OCI-LY7 (cell line): ENCODE data around the gene SRD5A2. TPM values are rescaled to one million over a fixed set of nuclear protein-coding genes. Genes with fewer than 3 reads are reported as not detected.

Experiments used
- BruUV-seq: library from RNA; stranded (reverse); fragments of 400-500 nt; replicated peaks from 2 replicates; lab custom pipeline; 2021; lab: Mats Ljungman, UMichigan
- CTCF ChIA-PET: fragments of 300-600 bp; sonication (Branson Sonifier 250); formaldehyde crosslinking; loops from one replicate; lab custom pipeline; 2022; ENCODE audit warnings: antibody characterized with exemption; ENCODE audit not compliant: unreplicated experiment; lab: Charles Lee
- POLR2A ChIA-PET: fragments of 300-600 bp; sonication (Branson Sonifier 250); formaldehyde crosslinking; loops from one replicate; lab custom pipeline; 2022; ENCODE audit warnings: antibody characterized with exemption; lab: Charles Lee
- DNase-seq: peaks from one replicate; pipeline ENCODE4 v3.0.0-alpha.2; 2015; ENCODE audit warnings: low spot score
- H2AFZ ChIP-seq: fragments of 200-600 bp; sonication (generic), shearing (Covaris generic); 2 replicates; pipeline ENCODE4 v1.6.1; 2014; ENCODE audit warnings: mild to moderate bottlenecking, antibody characterized with exemption, low read length, moderate library complexity
- H3K27ac ChIP-seq: fragments of 200-600 bp; sonication (generic); 2 replicates; pipeline ENCODE4 v1.5.1; 2014; ENCODE audit warnings: mixed run types, low read depth, mild to moderate bottlenecking, moderate library complexity, low read length, inconsistent platforms; ENCODE audit not compliant: poor library complexity, severe bottlenecking
- H3K36me3 ChIP-seq: fragments of 200-600 bp; sonication (generic); 2 replicates; pipeline ENCODE4 v1.6.1; 2014; ENCODE audit warnings: mild to moderate bottlenecking, antibody characterized with exemption, low read length, moderate library complexity, mixed read lengths; ENCODE audit not compliant: insufficient read depth
- H3K4me1 ChIP-seq: fragments of 200-600 bp; sonication (generic); 2 replicates; pipeline ENCODE4 v1.5.1; 2014; ENCODE audit warnings: mild to moderate bottlenecking, low read length; ENCODE audit not compliant: insufficient read depth, poor library complexity, severe bottlenecking
- H3K4me2 ChIP-seq: fragments of 200-600 bp; sonication (generic); 2 replicates; pipeline ENCODE4 v1.6.1; 2014; ENCODE audit warnings: mild to moderate bottlenecking, low read length
- H3K4me3 ChIP-seq: fragments of 200-600 bp; sonication (generic); 2 replicates; pipeline ENCODE4 v1.5.1; 2014; ENCODE audit warnings: mild to moderate bottlenecking, low read depth, low read length; ENCODE audit not compliant: poor library complexity, severe bottlenecking
- H3K79me2 ChIP-seq: fragments of 200-600 bp; sonication (generic); 2 replicates; pipeline ENCODE4 v1.6.1; 2016; ENCODE audit warnings: low read depth, mild to moderate bottlenecking, low read length, moderate library complexity, mixed read lengths; ENCODE audit not compliant: insufficient read depth
- H3K9me2 ChIP-seq: fragments of 200-600 bp; sonication (generic); 2 replicates; pipeline ENCODE4 v1.6.1; 2016; ENCODE audit warnings: mild to moderate bottlenecking, low read length, mixed read lengths; ENCODE audit not compliant: insufficient read depth
- H3K9me3 ChIP-seq: fragments of 200-600 bp; sonication (generic); 2 replicates; pipeline ENCODE4 v1.6.1; 2014; ENCODE audit warnings: mild to moderate bottlenecking, mixed run types, low read length, mixed read lengths
- H4K20me1 ChIP-seq: fragments of 200-600 bp; sonication (generic); 2 replicates; pipeline ENCODE4 v1.6.1; 2014; ENCODE audit warnings: mild to moderate bottlenecking, antibody characterized with exemption, low read length, moderate library complexity, mixed read lengths; ENCODE audit not compliant: insufficient read depth
- CTCF ChIP-seq: fragments of 200-600 bp; sonication (generic); conservative IDR thresholded peaks from 2 replicates; pipeline ENCODE4 v1.5.1; 2014; ENCODE audit warnings: mild to moderate bottlenecking, antibody characterized with exemption, low read length, moderate library complexity, mixed read lengths
- EZH2phosphoT487 ChIP-seq: fragments of 200-600 bp; sonication (generic); IDR thresholded peaks from 2 replicates; pipeline ENCODE4 v1.6.1; 2018; ENCODE audit warnings: low read depth, borderline replicate concordance, mild to moderate bottlenecking, mixed run types, antibody characterized with exemption, low read length, moderate library complexity, mixed read lengths
- intact Hi-C: fragments of 100-400 bp; cut with micrococcal nuclease; formaldehyde crosslinking; loops from one replicate; pipeline ENCODE4 v1.10.0; 2022; ENCODE audit not compliant: unreplicated experiment
- total RNA-seq, 2 experiments: library from RNA; depleted of rRNA in 1 of 2; stranded (reverse); fragments of >200 nt in 1 of 2; shearing (Covaris generic) in 1 of 2; gene quantifications; 2 replicates each; pipeline ENCODE4 v1.2.3, GENCODE V29; 2014 to 2022

The SRD5A2 gene
- total RNA-seq, 2 experiments from 2014 or later: 0.03 TPM; not detected in 1

DNA sequence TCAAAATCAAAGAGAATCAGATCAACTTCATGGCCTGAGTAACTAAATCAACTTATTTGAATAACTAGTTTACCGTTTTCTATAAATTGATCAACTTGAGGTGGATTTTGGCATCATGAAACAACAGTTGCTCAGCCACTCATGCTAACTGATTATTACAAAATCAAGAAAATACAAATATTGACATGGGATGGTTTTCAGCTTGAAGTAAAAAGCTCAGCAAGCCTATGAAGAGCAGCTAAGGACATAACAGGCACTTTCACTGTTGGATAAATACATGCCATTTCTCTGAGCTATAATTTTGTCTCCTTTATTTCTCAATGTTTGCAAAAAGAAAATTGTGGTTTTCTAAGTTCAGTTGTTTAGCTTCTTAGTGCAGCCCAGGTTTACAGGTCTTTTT, 18.9 kb downstream of the SRD5A2 start:
- CTCF ChIA-PET: no interaction called here

GRCh38 chr2:31558401-31559295, 22.1 kb downstream of the SRD5A2 start:
- no TSS peak for BruUV-seq
- CTCF ChIA-PET: no interaction called here

More for the DNA sequence above, 18.9 kb downstream of the SRD5A2 start:
- Histone ChIP-seq H3K9me2 (no peaks in the 10 kb centered on the region), H3K9me3 (no peaks in the 10 kb centered on the region), H3K4me1 (no peaks in the 10 kb centered on the region), H3K4me3 (no peak overlapping the region), H3K36me3 (no peaks in the 10 kb centered on the region), H3K4me2 (no peak overlapping the region), H4K20me1 (no peaks in the 10 kb centered on the region), H3K27ac (no peak overlapping the region), H3K79me2 (no peaks in the 10 kb centered on the region), H2AFZ (no peak overlapping the region)
- BruUV-seq: no TSS peak
- intact Hi-C loops: no loop called here
- no peak for DNase-seq
- POLR2A ChIA-PET: no interaction called here
- no peak for TF ChIP-seq CTCF
- TF ChIP-seq EZH2phosphoT487: no peak

More at GRCh38 chr2:31558401-31559295, 22.1 kb downstream of the SRD5A2 start:
- Histone ChIP-seq H3K4me3 (no peak overlapping the region), H3K4me2 (no peak overlapping the region), H3K79me2 (no peaks in the 10 kb centered on the region), H3K9me2 (no peaks in the 10 kb centered on the region), H3K36me3 (no peaks in the 10 kb centered on the region), H3K4me1 (no peaks in the 10 kb centered on the region), H3K27ac (no peak overlapping the region), H3K9me3 (no peaks in the 10 kb centered on the region), H4K20me1 (no peaks in the 10 kb centered on the region), H2AFZ (no peak overlapping the region)
- POLR2A ChIA-PET: no interaction called here
- no peak for DNase-seq
- no peak for TF ChIP-seq EZH2phosphoT487
- no peak for TF ChIP-seq CTCF
- intact Hi-C loops: no loop called here
